ENCODE measurements around the gene PPCDC.
A peak's percentile ranks its signal among the peaks of the same experiment; 100 is the strongest.

PPCDC gene

GRCh38 chr15:75008629-75009326 lies 14.6 kb upstream of the PPCDC start:
- no peak for DNase-seq (ENCODE audit: low spot score)

DNA sequence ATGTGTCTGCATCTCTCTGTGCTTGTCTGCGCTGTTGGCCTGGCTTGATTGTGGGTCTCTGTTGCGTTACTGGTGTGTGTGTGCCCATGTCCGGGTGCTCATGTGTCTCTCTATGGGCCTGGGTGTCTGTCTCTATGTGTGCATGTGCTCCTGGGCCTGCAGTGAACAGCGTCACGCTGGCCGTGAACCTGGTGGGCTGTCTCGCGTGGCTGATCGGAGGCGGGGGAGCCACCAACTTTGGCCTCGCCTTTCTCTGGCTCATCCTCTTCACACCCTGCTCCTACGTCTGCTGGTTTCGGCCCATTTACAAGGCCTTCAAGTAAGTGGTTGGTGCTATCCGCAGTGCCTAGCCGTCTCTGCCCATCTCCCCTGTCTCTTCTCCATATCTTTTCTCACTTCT lies 7.0 kb upstream of the PPCDC start:
- no peak for DNase-seq (ENCODE audit: low spot score)

GRCh38 chr15:75019916-75020315 lies 3.5 kb upstream of the PPCDC start:
- DNase-seq (ENCODE audit: low spot score) = no peak

- DNase-seq (ENCODE audit: low spot score) = no peak
Measured at GRCh38 chr15:75021341-75021740, 2.0 kb upstream of the PPCDC start.

- no peak for DNase-seq (ENCODE audit: low spot score)
Measured at GRCh38 chr15:75022783-75023180, 608 bp upstream of the PPCDC start.

- DNase-seq (ENCODE audit: low spot score) = peak; percentile 48
Measured at GRCh38 chr15:75023872-75024636, 664 bp downstream of the PPCDC start.

DNA sequence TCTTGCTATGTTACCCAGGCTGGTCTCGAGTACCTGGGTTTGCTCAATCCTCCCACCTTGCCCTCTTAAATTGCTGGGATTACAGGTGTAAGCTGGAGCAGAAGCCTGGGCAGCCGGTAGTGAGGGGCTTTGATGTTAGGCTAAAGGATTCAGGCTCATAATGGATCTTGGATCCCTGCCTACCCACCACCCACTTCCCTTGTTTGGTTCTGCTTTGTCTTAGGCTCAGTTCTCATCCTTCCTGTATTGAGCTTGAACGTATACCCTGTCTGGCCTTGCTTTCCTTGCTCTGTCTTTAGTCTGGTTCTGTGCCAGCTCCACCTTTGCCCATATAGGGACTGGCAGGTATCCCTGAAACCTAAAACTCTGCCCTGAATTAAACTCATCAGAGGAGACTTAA lies 1.7 kb downstream of the PPCDC start:
- DNase-seq (ENCODE audit: low spot score) = peak; percentile 45

DNA sequence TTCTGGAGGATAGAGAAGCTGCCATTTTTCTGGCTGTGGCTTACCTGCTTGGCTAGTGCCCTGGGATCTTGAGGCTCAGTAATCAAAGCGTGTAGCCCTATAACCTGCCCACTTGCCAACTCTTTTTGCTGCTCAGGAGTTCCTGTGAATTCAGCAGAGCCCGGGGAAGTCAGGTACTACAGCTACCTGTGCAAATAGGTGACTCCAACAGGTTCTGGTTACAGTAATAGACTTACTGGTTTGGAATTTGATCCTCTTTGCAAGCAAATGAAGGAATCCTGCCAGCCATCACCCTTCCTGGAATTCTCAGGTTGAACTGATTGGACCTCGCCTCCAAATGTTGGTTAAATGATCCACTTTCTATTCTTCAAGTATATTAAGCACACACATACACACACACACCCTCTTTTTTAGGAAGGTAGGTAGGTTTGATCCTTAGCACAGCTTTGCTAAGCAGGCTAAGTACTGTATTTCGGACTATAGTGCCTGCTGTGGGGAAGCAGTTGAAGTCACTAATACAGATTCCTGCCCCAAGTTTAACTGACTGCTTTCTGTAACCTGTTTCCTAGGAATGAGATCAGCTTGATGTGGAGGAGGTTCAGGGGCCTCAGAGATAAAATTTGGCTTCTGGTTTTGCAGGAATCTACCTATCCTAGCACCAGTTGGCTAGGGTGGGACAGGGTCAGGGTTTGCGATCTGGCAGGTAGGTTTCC lies 2.3 kb downstream of the PPCDC start:
- DNase-seq (ENCODE audit: low spot score) = no peak

DNA sequence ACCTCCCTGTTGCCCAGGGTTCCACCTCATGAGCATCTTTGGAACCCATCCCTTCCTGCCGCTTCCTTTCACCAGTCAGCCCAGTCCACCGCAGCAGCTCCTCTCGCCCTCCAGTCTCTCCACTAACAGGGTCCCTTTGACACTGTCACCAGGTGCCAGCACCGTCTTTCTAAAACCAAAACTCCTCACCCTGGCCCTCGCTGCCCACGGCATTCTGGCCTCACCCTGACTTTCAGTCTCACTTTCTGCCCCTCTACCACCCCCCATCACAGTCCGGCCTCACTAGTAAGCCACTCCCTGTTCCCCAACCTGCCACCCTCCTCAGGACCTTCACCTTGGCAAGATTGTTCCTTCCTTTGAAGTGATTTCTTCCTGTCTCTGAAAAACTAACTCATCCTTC lies 4.2 kb downstream of the PPCDC start:
- no peak for DNase-seq (ENCODE audit: low spot score)

GRCh38 chr15:75028991-75029377 lies 5.6 kb downstream of the PPCDC start:
- no peak for DNase-seq (ENCODE audit: low spot score)

GRCh38 chr15:75029378-75030022 lies 6.1 kb downstream of the PPCDC start:
- peak; percentile 89 for DNase-seq (ENCODE audit: low spot score)

GRCh38 chr15:75030023-75030413 lies 6.6 kb downstream of the PPCDC start:
- no peak for DNase-seq (ENCODE audit: low spot score)

DNA sequence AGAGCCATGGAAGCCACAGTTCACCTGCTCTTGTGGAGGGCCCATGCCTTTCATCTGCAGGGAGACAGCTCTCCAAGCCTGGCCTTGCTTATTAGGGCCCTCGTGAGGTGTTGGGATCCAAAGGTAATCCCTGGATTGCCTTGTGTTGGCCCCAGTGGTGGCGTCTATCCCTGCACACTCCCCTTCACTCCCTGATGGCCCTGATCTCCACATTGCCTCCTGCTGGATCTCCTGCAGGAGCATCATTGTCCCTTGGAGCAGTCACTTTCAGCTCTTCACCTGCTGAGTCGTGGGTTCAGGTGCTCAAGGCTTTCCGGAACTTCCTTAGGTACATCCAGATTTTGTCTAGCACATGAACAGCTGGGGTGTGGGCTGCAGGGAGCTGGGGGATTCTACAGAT lies 7.0 kb downstream of the PPCDC start:
- DNase-seq (ENCODE audit: low spot score) = no peak

DNA sequence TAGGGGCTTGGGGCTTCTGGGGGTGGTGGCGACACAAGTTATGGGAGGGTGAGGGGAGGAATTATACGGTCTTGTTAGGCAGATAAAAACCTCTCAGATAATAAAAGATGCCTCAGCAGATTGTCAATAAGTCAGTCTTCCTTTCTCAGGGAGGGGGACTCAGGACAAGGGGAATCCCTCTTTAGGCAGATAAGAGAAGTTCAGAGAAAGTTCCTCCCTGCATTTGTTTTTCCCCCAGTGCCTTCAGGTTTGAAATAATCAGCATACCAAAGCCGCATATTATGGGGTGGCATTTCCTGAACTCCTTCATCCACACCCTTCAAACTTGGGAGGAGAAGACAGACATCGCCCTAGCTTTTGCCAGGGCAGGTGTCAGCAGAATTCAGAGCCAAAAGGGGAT lies 8.5 kb downstream of the PPCDC start:
- DNase-seq (ENCODE audit: low spot score) = no peak

GRCh38 chr15:75032395-75032794 lies 9.0 kb downstream of the PPCDC start:
- DNase-seq (ENCODE audit: low spot score) = no peak

DNA sequence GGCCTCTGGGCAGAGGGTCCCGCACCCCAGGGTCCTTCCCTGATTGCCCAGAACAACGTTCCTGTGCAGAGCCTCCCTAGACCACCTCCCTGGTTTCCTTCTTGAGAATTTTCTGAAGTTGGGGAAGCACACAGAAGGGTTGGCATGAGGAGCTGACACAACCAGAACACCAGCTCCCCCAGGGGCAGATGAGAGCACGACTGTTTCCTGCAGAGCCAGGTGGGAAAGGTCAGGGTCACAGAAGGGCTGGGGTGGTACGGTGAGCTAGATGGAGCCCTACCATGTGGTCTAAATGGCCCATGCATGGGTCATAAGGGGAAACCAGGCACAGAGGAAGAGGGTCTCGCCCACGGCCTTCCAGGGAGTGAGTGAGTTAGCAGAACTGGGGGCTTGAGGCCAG lies 10.4 kb downstream of the PPCDC start:
- DNase-seq (ENCODE audit: low spot score) = no peak

DNA sequence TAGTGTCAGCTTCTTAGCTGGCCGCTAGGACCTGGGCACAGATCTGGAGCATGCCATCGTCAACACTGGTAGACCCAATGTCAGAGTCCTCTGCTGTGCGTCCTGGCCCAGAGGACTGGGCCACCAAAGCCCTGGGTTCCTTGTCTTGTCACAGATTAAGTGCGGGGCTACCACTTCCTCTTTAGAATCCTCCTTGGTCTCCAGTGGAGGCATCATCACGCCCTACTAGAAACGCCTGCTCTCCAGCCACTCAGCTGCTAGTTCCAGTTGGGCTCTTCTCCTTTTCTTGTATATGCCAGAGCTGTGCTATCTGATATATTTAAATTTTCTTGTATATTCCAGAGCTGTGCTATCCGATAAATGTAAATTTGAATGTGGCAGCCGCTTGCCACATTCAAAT lies 11.2 kb downstream of the PPCDC start:
- no peak for DNase-seq (ENCODE audit: low spot score)

- DNase-seq (ENCODE audit: low spot score) = no peak
Measured at GRCh38 chr15:75036212-75036616, 12.8 kb downstream of the PPCDC start.

- no peak for DNase-seq (ENCODE audit: low spot score)
Measured at GRCh38 chr15:75037685-75038084, 14.3 kb downstream of the PPCDC start.

- DNase-seq (ENCODE audit: low spot score) = no peak
Measured at GRCh38 chr15:75038231-75038630, 14.8 kb downstream of the PPCDC start.

- DNase-seq (ENCODE audit: low spot score) = peak; percentile 71
Measured at GRCh38 chr15:75042730-75043508, 19.5 kb downstream of the PPCDC start.
